GM18907 (cell line): Measurements from ENCODE around the gene AUP1.
A peak's percentile ranks its signal among the peaks of the same experiment; 100 is the strongest.

ENCODE experiments used
- ATAC-seq: cut with Tn5 transposase; IDR thresholded peaks from one replicate; pipeline ENCODE4 v1.9.1; 2021; ENCODE audit warnings: mild to moderate bottlenecking, moderate library complexity; ENCODE audit not compliant: unreplicated experiment

The AUP1 gene

GRCh38 chr2:74515271-74515980 lies 14.1 kb downstream of the AUP1 start:
- ATAC-seq, result peak; percentile 14

GRCh38 chr2:74514368-74515270 lies 14.9 kb downstream of the AUP1 start, which contains the start of gene TLX2:
Gene TLX2, plus strand, starts transcription at chr2:74514450. Its CDS starts 357 bp downstream, at chr2:74514807.
- ATAC-seq, result no peak

DNA sequence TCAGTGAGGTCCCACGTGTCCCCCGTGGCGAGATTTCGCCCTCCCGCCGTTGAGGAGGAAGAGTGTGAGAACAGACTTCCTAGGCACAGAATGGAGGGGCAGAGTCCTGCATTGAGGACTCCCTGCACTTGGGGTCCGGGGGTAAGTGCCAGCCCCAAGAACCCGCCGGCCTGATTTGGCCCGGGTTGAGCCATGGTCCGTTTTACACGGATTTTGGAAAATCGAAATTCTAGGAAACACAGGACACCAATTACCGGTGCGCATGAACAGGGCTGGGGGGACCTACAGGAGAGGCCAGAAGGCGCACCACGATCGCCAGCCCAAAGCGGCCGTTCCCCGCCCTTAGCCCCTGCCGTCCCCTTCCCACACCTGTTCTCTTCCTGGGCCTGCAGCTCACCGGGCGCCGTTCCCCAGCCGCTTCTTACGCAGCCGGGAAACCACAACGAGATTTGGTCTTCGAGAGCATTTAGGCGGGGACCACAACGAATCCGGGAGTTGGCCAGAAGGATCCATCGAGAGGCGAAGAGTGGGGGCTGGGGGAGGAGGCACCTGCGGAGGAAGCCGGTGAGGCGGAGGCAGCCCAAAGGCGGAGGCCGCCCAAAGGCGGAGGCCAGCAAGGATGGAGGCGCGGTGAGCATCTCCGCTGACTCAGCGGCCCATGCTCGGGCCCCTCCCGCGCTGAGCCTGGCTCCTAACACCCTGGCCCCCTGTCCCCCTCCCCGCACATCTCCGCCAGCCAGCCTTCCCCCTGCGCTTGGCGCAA lies 15.7 kb downstream of the AUP1 start:
- no peak for ATAC-seq

- ATAC-seq, result no peak
These were observed 16.5 kb downstream of the AUP1 start for GRCh38 chr2:74512744-74513604.

DNA sequence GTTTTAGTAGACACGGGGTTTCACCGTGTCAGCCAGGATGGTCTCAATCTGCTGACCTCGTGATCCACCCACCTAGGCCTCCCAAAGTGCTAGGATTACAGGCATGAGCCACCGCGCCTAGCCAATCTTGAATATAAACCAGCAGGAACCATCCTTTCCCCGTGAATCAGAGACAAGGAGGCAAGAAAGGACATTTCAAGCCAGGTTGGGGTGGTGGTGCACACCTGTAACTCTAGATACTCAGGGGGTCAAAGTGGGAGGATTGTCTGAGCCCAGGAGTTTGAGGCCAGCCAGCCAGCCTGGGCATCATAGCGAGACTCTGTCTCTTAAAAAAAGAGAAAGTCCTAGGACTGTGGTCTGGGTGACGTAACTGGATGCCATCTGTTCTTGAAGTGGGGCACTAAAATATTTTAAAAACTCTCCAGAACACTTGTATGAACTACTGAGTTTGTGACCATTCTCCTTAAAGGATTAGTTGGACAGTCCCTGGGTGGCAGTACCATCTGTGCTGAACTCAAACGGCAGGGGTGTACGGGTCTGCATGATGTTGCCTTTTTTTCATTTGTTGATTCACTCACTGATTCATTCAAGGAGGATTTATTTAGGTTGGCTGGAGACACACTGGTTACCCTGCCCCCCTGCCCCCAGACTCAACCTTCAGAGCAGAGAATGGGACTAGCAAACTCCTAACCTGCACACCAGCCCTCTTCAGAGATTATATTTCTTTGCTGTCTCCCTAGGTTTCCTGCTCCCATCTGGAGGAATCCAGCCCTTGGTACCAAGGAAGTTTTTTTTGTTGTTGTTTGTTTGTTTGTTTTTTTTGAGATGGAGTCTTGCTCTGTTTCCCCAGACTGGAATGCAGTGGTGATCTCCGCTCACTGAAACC lies 18.2 kb downstream of the AUP1 start:
- ATAC-seq, result no peak

DNA sequence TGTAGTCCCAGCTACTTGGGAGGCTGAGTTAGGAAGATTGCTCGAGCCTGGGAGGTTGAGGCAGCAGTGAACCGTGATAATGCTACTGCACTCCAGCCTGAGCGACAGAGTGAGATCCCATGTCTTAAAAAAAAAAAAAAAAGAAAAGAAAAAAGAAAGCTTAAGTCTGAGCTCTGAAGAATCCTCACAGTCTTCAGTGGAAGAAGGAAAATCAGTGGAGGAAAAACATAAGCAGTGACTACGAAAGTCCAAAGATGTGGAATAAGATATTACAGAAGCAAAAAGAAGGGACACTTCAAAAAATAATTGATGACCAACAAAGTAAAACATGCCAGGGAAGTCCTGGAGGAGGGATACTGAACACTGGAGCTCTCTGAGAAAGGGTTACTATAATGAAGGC lies 19.2 kb downstream of the AUP1 start:
- no peak for ATAC-seq

- peak; percentile 21 for ATAC-seq
These were observed 21.5 kb downstream of the AUP1 start for GRCh38 chr2:74507926-74508520.

- ATAC-seq, result peak; percentile 93
These were observed 22.2 kb downstream of the AUP1 start, which contains the start of gene PCGF1 for GRCh38 chr2:74507145-74507925. Gene PCGF1, minus strand, starts transcription at chr2:74507695. Its CDS starts 27 bp downstream, at chr2:74507668.

DNA sequence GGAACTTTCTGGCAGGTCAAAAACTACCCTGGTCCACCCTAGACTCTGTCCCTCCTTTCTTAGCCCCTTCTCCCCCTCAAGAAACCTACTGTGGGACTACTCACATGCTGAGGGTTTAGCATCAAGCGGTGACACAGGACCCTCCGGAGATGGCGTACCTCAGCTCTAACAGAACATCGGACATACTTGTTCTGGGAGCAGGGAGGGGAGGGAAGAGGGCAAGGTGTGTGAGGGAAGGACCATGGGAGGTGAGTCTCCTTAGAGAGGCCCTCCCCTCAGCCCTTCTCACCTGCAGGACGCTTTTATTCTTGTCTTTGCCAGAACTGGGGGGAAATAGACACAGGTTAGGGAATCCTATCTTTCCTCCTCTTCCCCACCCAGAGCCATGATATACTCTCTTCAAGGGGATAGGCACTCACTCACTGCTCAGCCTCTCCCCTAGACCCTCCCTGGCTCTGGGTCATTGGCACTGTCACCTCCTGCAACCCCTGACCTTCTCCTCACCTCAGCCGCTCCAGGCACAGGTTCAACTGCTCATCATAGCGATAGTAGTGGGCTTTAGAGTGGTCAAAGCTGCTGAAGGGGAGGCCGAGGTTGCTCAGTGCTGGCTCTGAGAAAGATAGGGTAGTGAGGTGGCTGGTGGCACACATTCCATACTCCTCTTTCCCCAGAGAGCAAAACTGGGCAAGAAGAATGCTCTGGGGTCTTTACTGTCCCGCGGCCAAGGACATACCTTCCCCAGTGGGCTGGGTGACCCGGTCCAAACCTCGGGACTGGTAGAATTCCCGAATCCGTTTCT lies 23.9 kb downstream of the AUP1 start:
- ATAC-seq, result no peak

- ATAC-seq, result no peak
These were observed 24.9 kb downstream of the AUP1 start for GRCh38 chr2:74504591-74504990.

DNA sequence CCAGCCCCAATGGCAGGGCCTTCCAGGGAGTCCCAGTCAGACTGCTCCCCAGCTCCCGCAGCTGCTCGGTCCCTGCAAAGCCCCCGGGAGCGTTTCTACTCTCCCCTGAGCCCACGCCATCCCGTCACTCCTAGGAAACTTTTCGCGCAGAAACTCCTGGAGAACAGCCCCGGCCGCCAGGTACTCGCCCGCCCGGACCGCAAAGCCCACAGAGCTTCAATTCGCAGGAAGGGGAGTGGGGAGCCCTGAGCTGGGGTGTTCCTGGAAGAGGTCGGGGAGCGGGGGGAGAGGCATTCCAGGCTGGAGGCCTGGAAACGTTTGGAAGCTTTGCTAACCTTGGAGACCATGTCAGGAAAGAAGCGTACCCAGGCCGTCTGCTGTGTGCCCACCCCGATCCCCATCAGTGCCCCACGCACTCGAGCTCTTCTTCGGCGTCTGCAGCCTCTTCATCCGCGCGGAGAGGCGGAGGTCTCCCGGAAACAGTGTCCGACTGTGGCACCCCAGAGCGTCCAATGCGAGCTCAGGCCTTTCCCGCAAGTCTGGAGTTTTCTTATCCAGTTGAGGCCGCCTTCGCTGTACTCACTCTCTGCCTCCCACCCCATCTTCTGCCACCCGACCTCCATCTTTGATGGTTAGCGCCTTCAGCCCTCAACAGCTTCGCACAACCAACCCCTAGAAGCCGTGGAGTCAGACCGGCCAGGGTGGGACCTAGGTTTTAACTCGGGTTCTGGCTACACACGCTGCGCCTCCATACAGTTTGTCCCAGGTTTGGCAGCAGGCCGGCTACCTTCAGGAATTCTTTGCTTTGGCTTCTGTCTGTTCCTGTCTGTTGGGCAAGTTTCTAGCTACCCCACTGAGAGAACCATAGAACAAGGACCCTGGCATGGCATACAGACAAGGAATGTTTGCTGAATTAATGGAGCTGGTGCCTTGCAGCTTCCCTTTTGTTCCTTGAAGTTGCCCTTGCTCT lies 25.7 kb downstream of the AUP1 start:
- ATAC-seq, result no peak

- peak; percentile 38 for ATAC-seq
These were observed 26.6 kb downstream of the AUP1 start for GRCh38 chr2:74502720-74503505.

DNA sequence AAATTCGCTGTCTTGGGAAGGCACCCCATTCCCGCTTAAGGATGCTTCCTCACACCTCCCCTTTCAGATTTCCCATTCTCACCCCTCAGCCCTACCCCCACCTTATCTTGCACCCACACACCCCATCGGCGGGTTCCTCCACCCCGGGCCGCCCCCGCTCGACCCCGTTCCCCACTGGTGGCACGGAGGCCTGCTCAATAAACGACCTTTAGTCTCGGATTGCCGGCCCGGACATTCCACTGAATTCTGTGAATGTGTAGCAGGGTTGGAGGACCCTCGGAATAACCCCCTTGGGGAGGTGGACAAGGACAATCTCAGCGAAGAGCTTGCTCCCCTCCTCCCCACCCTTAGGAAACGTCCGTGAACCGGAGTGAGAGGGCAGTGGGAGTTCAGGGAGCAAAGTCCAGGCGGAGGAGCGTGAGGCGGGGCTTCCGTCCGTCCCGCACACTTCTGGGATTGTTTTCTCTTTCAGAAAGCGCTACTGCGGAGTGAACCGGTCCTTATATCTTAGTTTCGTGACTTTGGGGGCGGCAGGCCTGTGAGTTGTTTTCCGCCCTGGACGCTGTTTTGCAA lies 27.3 kb downstream of the AUP1 start:
- ATAC-seq, result no peak

GRCh38 chr2:74501335-74502071 lies 28.0 kb downstream of the AUP1 start:
- ATAC-seq, result no peak
